Osteocyte (in vitro differentiated cells): ENCODE measurements around the gene PLBD1. TPM values are rescaled to one million over a fixed set of nuclear protein-coding genes. Genes with fewer than 3 reads are reported as not detected.

Experiments
- DNase-seq: peaks from one replicate; pipeline ENCODE4 v3.0.0; 2021; ENCODE audit warnings: mixed read lengths; ENCODE audit not compliant: unreplicated experiment; ENCODE audit errors: extremely low spot score
- H3K27ac Mint-ChIP-seq: one replicate; pipeline ENCODE4 v1.8.0; 2021; ENCODE audit warnings: mild to moderate bottlenecking, mixed read lengths; ENCODE audit not compliant: unreplicated experiment
- H3K27me3 Mint-ChIP-seq: one replicate; pipeline ENCODE4 v1.8.0; 2021; ENCODE audit warnings: mixed read lengths; ENCODE audit not compliant: unreplicated experiment
- H3K36me3 Mint-ChIP-seq: one replicate; pipeline ENCODE4 v1.8.0; 2021; ENCODE audit warnings: mixed read lengths; ENCODE audit not compliant: unreplicated experiment
- H3K4me1 Mint-ChIP-seq: one replicate; pipeline ENCODE4 v1.8.0; 2021; ENCODE audit warnings: mixed read lengths; ENCODE audit not compliant: unreplicated experiment
- H3K4me3 Mint-ChIP-seq: one replicate; pipeline ENCODE4 v1.8.0; 2021; ENCODE audit warnings: mild to moderate bottlenecking, moderate library complexity, mixed read lengths; ENCODE audit not compliant: unreplicated experiment
- H3K9me3 Mint-ChIP-seq: one replicate; pipeline ENCODE4 v1.8.0; 2021; ENCODE audit warnings: mixed read lengths; ENCODE audit not compliant: unreplicated experiment
- CTCF ChIP-seq: fragments of 200-600 bp; sonication (generic); IDR thresholded peaks from 2 replicates; pipeline ENCODE4 v1.5.0; 2021; ENCODE audit warnings: antibody characterized with exemption, mild to moderate bottlenecking, moderate library complexity
- total RNA-seq: library from RNA; stranded (reverse); gene quantifications from 2 replicates; pipeline ENCODE4 v1.2.1, GENCODE V29; 2021

Gene PLBD1
- total RNA-seq, 1 donor from 2014 or later: 0.89 TPM

- Mint-ChIP-seq H3K4me1 (no peaks in the 10 kb centered on the region), H3K4me3 (no peak overlapping the region), H3K27ac (no peak overlapping the region), H3K27me3 (peaks cover 2% of the 10 kb centered on the region), H3K9me3 (peaks cover 12% of the 10 kb centered on the region), H3K36me3 (no peaks in the 10 kb centered on the region)
- DNase-seq: no peak
- no peak for TF ChIP-seq CTCF
Measured at GRCh38 chr12:14597480-14597879, 29.8 kb upstream of the PLBD1 start.

GRCh38 chr12:14591719-14592118 is 24.0 kb upstream of the PLBD1 start:
- no peak overlapping the region for H3K27ac Mint-ChIP-seq
- no peaks in the 10 kb centered on the region for H3K4me1 Mint-ChIP-seq
- H3K36me3 Mint-ChIP-seq: no peaks in the 10 kb centered on the region
- no peak for DNase-seq
- no peaks in the 10 kb centered on the region for H3K9me3 Mint-ChIP-seq
- no peak for TF ChIP-seq CTCF
- no peak overlapping the region for H3K4me3 Mint-ChIP-seq
- H3K27me3 Mint-ChIP-seq: peaks cover 3% of the 10 kb centered on the region

GRCh38 chr12:14589169-14590004 is 21.7 kb upstream of the PLBD1 start:
- no peaks in the 10 kb centered on the region for H3K4me1 Mint-ChIP-seq
- H3K27ac Mint-ChIP-seq: no peak overlapping the region

GRCh38 chr12:14588571-14588970 is 20.9 kb upstream of the PLBD1 start:
- TF ChIP-seq CTCF: no peak
- Mint-ChIP-seq H3K36me3 (no peaks in the 10 kb centered on the region), H3K27ac (no peak overlapping the region), H3K9me3 (no peaks in the 10 kb centered on the region), H3K4me1 (no peaks in the 10 kb centered on the region), H3K27me3 (peaks cover 3% of the 10 kb centered on the region), H3K4me3 (no peak overlapping the region)
- DNase-seq: no peak

More at GRCh38 chr12:14589169-14590004, 21.7 kb upstream of the PLBD1 start:
- no peak overlapping the region for H3K4me3 Mint-ChIP-seq
- no peak for DNase-seq
- no peaks in the 10 kb centered on the region for H3K36me3 Mint-ChIP-seq
- no peaks in the 10 kb centered on the region for H3K9me3 Mint-ChIP-seq
- H3K27me3 Mint-ChIP-seq: peaks cover 3% of the 10 kb centered on the region
- no peak for TF ChIP-seq CTCF

GRCh38 chr12:14578646-14579045 is 11.0 kb upstream of the PLBD1 start:
- Mint-ChIP-seq H3K27ac (no peak overlapping the region), H3K36me3 (no peaks in the 10 kb centered on the region), H3K27me3 (peaks cover 5% of the 10 kb centered on the region), H3K4me1 (no peaks in the 10 kb centered on the region), H3K9me3 (no peaks in the 10 kb centered on the region), H3K4me3 (no peak overlapping the region)
- DNase-seq: no peak
- no peak for TF ChIP-seq CTCF
